ENCODE results near the gene UBE2V1. TPM values are rescaled to one million over a fixed set of nuclear protein-coding genes. Genes with fewer than 3 reads are reported as not detected.

Gene UBE2V1
- total RNA-seq, 2 experiments from 2014 or later: 57.3 to 143 TPM

DNA sequence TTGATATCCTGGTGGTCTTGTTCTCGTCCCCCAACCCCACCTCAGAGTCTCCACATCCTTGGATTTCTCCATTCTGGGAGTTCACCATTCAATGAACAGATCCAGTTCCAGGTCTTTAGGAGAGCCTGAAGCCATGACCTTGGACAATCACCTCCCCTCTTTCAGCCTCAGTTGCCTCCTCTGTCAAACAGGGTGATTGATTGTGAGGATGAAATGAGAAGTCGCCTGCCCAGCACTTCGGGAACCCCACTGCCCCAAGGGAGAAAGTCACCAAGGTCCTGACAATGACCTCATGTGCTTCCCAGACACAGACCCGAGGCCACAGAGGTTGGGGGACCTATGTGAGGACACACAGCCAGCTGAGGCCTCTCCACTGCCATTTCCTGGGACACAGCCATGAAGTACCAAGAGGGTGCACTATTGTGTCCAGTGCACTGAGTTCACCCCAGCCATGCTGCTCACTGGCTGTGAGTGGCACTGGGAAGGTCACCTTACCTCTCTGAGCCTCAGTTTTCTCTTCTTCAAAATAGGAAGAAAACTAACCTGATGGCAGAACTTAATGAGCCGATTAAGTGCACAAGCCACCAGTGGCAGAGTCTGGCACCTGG is 68.5 kb downstream of the UBE2V1 start:
- no peak for TF ChIP-seq EZH2phosphoT487 (IDR thresholded peaks at IDR 0.05; ENCODE audit: borderline replicate concordance, low read depth, low read length)
- TF ChIP-seq, protein P1, sequence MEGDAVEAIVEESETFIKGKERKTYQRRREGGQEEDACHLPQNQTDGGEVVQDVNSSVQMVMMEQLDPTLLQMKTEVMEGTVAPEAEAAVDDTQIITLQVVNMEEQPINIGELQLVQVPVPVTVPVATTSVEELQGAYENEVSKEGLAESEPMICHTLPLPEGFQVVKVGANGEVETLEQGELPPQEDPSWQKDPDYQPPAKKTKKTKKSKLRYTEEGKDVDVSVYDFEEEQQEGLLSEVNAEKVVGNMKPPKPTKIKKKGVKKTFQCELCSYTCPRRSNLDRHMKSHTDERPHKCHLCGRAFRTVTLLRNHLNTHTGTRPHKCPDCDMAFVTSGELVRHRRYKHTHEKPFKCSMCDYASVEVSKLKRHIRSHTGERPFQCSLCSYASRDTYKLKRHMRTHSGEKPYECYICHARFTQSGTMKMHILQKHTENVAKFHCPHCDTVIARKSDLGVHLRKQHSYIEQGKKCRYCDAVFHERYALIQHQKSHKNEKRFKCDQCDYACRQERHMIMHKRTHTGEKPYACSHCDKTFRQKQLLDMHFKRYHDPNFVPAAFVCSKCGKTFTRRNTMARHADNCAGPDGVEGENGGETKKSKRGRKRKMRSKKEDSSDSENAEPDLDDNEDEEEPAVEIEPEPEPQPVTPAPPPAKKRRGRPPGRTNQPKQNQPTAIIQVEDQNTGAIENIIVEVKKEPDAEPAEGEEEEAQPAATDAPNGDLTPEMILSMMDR (conservative IDR thresholded peaks at IDR 0.05; ENCODE audit: low read length): no peak
- POLR2A ChIA-PET: interaction anchor here (0.5 to 0.8 kb wide), 2 partner anchors 14 to 19 kb away, joined by 3 to 4 read pairs; no protein-coding TSS in a partner anchor
- BruUV-seq (replicated peaks): no TSS peak
- Histone ChIP-seq H3K9me2 (ENCODE audit: insufficient read depth, low read length) (no peaks in the 10 kb centered on the region), H3K9me3 (ENCODE audit: low read length) (no peaks in the 10 kb centered on the region), H3K4me2 (ENCODE audit: low read length) (no peak overlapping the region), H3K79me2 (ENCODE audit: insufficient read depth, low read depth, low read length) (no peaks in the 10 kb centered on the region), H4K20me1 (ENCODE audit: insufficient read depth, low read length) (no peaks in the 10 kb centered on the region), H3K4me1 (ENCODE audit: insufficient read depth, low read length, poor library complexity, severe bottlenecking) (peaks cover 58% of the 10 kb centered on the region), H2AFZ (ENCODE audit: low read length) (no peak overlapping the region), H3K4me3 (ENCODE audit: low read depth, low read length, poor library complexity, severe bottlenecking) (no peak overlapping the region), H3K27ac (ENCODE audit: low read depth, low read length, poor library complexity, severe bottlenecking) (no peak overlapping the region), H3K36me3 (ENCODE audit: insufficient read depth, low read length) (no peaks in the 10 kb centered on the region)
- no peak for DNase-seq (ENCODE audit: low spot score)
- CTCF ChIA-PET (ENCODE audit: unreplicated experiment): no interaction called here
- intact Hi-C loops (cut with micrococcal nuclease; ENCODE audit: unreplicated experiment): no loop called here

DNA sequence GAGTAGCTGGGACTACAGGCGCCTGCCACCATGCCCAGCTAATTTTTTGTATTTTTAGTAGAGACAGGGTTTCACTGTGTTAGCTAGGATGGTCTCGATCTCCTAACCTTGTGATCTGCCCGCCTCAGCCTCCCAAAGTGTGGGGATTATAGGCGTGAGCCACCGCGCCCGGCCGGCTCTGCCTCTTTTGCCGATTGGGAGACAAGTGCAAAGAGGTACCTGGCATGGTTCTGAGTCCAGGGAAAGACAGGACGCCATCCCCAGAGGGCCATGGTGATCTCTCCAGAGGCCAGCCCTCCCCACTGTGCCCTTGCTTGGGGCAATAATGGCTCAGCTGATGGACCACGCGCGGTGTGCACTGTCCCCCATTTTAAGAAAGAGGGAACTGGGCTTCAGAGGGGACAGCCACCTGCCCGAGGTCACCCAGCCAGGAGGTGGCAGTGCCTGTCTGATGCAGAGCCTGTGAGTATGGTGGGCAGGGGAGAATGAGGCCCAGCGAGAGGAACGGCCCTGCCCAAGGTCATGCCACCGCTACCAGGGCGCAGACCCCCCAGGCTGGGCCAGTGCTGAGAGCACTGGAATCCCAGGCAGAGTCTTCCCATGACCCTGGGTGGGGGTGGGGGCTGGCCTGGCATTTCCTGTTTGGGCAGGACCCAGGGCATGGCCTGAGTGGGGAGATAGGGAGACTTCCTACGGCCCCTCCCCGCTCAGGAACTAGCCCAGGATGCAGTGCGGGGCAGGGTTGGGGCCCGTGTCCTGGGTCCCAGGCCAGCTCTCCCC is 69.2 kb downstream of the UBE2V1 start:
- no peaks in the 10 kb centered on the region for H3K36me3 ChIP-seq (ENCODE audit: insufficient read depth, low read length)
- no peaks in the 10 kb centered on the region for H4K20me1 ChIP-seq (ENCODE audit: insufficient read depth, low read length)
- no peak overlapping the region for H2AFZ ChIP-seq (ENCODE audit: low read length)
- peaks cover 52% of the 10 kb centered on the region for H3K4me1 ChIP-seq (ENCODE audit: insufficient read depth, low read length, poor library complexity, severe bottlenecking)
- no peaks in the 10 kb centered on the region for H3K79me2 ChIP-seq (ENCODE audit: insufficient read depth, low read depth, low read length)
- POLR2A ChIA-PET: interaction anchor here (0.6 kb wide), 1 partner anchor 31 kb away, joined by 3 read pairs; no protein-coding TSS in a partner anchor
- no TSS peak for BruUV-seq (replicated peaks)
- H3K27ac ChIP-seq (ENCODE audit: low read depth, low read length, poor library complexity, severe bottlenecking): no peak overlapping the region
- intact Hi-C loops (cut with micrococcal nuclease; ENCODE audit: unreplicated experiment): no loop called here
- no peak for DNase-seq (ENCODE audit: low spot score)
- CTCF ChIA-PET (ENCODE audit: unreplicated experiment): no interaction called here
- no peak for TF ChIP-seq EZH2phosphoT487 (IDR thresholded peaks at IDR 0.05; ENCODE audit: borderline replicate concordance, low read depth, low read length)
- TF ChIP-seq, protein P1 (conservative IDR thresholded peaks at IDR 0.05; ENCODE audit: low read length): no peak
- no peaks in the 10 kb centered on the region for H3K9me3 ChIP-seq (ENCODE audit: low read length)
- H3K4me3 ChIP-seq (ENCODE audit: low read depth, low read length, poor library complexity, severe bottlenecking): no peak overlapping the region
- no peak overlapping the region for H3K4me2 ChIP-seq (ENCODE audit: low read length)
- no peaks in the 10 kb centered on the region for H3K9me2 ChIP-seq (ENCODE audit: insufficient read depth, low read length)
